GM21367 (cell line): ENCODE measurements around the gene SARDH.
"Not testable (repeated sequence)": the region's sequence is repeated elsewhere in the genome, so short reads cannot be mapped to it uniquely, and the experiment has no call there.

Experiments
- ATAC-seq: cut with Tn5 transposase; IDR thresholded peaks from one replicate; pipeline ENCODE4 v1.9.1; 2021; ENCODE audit not compliant: unreplicated experiment

SARDH gene

DNA sequence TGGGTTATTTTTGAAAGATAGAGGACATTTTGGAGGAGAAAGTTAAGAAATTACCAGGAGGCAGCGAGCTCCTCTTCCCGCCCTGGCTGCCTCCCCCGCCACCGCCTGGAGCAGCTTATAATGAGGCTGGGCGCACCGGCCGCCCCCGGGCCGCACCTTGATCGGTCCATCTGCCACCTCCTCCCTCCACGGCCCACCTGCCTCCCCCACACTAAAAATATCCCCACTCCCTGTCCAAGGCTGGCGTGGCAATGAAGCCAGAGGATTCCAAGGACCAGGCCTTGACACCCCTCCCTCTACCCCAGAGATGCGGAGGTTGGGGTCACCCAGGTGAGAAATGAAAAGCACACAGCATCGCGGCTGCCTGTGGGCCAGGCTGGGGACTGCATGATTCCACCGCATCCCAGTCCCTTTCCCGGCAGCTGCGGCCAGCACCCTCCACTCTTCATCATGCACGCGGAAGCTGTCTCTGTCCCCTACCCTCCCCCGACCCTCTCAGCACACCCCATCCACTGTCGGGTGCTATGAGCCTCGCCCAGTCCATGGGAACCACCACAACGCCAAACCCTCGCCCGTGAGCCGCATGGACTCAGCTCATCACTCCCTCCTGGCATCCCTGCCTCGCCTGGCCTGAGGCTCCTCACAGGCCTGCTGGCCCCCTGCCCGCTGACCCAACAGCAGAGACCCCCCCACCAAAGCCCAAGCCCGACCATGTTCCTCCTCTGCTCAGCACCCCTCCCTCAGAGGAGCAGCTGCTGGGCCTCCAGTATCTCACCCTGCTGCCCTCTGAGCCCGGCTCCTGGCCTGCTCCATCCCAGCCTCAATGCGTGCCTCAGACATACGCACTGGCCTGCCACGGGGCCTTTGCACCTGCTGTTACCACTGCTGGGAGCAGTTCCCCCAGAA lies 50.0 kb downstream of the SARDH start:
- ATAC-seq: no peak

DNA sequence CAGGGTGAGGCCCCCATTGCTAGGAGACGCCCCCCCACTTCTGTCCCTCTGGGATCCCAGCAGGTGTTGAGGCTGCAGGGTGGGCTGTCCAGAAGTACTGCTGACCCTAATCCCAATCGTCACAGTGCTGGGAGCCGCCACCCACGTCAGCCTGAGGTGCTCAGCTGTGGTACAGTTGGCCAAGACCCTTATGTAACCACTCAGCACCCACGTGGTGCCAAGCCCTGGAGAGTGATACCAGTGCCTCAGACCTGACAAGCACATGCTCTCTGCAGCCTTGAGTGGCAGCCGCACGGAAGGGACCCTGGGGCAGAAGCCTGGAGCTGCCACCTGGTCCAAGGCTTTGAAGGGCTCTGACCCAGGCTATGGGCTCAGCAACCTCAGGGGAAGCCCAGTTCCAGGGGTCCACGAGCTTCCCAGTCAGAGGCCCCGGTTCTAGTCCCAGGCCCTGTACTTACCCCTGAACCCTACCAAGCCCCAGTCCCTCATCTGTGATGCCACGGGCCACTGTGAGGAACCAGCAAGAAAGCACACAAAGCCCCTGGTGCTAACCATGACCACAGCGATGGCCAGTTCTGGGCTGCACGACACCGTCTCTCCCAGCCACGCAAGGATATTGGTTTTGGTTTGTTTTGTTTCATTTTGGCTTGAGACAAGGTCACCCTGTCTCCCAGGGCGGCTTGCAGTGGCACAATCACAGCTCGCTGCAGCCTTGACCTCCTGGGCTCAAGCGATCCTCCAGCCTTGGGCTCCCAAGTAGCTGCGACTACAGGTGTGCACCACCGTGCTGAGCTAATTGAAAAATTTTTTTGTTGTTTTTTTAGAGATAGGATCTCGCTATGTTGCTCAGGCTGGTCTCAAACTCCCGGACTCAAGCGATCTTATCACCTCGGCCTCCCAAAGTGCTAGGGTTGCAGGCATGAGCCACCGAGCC lies 51.2 kb downstream of the SARDH start:
- ATAC-seq: no peak

DNA sequence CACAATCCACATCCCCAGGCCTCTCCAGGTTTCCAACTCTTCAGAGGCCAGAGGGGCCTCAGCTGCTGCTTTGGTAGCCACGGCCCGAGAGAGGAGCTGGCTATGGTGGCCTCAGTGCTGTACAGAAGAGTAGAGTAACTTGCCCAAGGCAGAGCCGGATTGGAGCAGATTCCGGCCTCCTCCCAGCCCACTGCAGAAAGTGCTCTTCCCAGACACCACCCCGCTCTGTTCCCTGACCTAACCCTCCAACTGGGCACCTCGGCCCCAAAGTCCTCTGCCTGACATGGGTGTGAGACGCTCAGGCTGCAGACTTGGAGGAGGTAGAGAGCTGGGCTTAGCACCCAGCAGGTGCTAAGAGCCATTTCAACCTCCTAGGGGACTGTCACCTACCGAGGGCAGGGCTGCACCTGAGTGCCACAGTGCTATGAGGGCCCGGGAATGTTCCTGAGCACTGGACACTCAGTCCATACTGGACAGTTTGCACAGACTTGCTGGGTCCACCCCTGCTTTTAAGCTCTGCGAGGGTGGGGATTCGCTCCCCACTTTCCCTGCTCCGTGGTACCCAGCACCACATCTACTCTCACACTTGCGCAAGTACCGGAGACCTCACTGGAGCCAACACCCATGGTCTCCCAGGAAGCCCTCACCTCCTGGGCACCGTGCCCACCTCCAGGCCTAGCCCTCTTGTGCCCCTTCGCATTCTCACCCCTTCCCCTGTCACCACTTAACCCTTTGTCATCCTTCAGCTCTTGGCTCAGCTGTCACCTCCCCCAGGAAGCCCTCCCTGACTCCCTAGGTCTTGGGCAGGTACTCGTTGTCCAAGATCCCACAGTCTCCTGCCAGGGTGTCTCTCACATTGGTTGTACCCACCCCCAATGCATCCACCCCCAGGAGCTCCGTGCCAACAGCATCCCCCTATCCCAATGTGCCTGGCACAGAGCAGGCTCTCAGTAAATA lies 52.2 kb downstream of the SARDH start:
- no peak for ATAC-seq

DNA sequence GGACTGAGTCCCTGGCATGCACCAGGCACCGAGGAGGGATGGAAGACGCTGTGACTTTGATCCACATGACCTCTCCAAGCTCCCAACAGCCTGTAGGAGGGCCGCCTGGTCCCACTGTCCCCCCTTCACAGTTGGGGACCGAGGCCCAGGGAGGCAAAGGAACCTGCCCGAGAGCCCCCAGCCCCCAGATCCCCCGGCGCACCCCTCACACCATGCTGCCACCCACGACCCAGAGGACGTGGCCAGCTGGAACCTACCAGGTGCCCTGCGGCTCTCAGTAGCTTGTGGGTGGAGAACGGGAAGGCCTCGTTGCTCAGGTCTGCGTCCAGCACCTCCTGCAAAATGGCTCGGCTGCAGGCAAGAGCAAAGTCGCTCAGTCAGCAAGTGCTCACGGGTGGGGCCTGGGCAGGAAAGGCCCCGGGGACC lies 53.2 kb downstream of the SARDH start:
- no peak for ATAC-seq

DNA sequence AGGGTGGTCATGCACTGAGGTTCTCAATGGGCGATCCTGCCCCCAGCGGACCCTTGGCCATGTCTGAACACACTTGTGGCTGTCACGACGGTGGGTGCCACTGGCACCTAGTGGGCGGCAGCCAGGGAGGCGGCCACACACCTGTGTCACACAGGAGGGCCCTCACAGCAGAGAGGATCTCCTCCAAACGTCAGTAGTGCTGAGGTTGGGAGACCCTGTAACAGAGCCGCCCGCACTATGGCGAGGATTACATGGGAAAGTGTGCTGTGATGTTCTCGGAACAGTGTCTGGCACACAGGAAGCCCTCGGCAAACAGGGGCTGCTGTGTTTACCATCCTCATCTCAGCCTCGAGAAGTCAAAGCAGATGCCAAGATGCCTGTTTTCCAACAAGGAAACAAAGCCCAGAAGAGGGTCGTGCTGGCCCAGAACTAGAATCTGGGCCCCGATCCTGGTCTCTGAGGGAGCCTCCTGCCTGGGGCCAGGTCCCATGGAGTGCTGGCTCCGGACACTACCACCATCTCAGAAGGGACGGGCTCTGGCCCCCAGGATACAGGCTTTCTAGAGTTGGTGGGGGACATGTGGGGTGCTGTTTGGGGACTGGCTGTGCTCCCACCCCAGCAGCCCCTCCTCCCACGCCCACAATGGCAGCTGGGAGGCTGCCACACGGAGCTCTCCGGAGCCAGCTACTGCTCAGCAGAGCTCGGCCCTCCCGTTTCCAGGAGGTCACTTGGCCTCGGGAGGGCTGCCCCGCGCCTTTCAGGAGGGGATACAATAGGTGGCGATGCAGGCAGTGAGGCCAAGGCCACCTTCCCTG lies 53.8 kb downstream of the SARDH start:
- no peak for ATAC-seq

GRCh38 chr9:133683586-133684120 lies 54.5 kb downstream of the SARDH start:
- no peak for ATAC-seq

- no peak for ATAC-seq
Observed at GRCh38 chr9:133682818-133683585, 55.1 kb downstream of the SARDH start.

GRCh38 chr9:133681658-133682306 lies 56.4 kb downstream of the SARDH start:
- no peak for ATAC-seq

DNA sequence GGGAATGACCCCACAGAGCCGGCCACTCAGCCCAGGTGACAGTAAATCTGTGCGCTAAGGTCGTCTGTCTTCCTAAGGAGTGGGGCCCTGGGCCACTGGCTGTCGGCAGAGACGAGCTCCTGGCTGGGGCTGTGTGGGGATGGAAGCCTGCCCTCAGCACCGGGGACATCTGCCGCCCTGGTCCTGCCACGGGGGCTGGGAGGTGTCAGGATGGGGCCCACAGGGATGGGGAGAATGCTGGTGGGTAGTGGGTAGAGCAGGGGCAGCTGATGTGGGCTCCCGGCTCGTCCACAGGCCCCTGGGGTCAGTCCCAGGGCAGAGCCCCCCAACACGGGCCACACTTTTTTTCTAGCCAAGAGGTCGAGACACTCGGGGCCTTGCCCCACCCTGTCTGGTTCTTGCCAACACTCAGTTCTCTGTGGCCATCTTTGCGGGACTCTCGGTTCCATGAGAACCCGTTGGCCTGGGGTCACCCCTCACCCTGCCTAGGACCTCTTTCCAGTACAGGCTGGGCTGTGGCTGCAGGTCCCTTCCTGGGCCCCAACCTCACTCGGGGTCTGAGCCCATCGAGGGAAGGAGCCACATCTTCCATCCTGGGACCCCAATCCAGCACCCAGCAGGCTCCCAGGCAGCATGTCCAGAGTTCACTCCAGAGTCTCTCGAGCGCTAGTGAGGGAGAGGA lies 57.0 kb downstream of the SARDH start:
- ATAC-seq: no peak

- ATAC-seq: no peak
Observed at GRCh38 chr9:133680250-133680975, 57.7 kb downstream of the SARDH start.

DNA sequence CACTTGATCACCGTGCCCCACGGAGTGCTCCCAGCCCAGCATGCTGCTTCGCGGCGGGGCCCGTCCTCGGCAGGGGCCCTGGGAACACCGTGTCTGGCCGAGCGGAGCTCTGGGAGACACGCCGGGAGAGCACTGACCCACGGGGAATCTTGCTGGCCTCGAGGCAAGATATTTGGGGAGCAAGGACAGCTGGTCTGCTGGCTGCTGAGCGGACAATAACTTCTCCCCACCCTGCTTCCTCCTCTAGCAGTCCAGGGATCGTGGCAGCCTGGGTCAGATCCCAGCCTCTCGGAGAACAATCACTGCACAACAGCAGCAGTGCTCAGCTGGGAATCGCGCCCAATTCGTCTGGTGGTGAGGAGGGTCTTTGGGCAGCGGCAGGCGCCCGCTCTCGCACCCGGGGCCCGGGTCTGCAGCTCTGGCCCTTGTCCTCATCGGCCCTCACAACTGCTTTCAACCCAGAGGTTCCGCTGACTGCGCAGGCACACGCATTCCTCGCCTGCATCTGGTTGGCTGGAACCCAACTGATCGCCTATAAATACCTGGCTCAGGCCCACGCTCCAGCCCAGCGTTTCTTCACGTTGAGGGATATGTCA lies 58.6 kb downstream of the SARDH start:
- ATAC-seq: no peak

DNA sequence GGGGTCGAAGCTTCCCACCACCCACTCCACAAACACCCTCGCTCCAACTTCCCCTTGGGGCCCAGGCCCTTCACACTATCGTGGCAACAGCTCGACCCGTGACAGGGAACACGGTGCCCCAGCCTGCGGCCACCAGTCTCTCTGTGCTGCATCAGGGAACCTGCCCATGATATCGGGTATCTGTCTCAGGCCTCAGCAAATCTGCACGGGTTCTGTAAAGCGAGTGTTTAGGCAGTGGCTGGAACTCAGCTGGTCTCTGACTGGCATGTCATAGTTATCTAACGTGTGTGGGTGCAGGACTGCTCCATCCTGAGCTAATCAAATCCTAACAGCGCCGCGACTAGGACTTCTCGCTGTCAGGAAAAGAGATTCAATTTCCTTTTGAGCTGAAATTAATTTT lies 59.1 kb downstream of the SARDH start:
- no peak for ATAC-seq

DNA sequence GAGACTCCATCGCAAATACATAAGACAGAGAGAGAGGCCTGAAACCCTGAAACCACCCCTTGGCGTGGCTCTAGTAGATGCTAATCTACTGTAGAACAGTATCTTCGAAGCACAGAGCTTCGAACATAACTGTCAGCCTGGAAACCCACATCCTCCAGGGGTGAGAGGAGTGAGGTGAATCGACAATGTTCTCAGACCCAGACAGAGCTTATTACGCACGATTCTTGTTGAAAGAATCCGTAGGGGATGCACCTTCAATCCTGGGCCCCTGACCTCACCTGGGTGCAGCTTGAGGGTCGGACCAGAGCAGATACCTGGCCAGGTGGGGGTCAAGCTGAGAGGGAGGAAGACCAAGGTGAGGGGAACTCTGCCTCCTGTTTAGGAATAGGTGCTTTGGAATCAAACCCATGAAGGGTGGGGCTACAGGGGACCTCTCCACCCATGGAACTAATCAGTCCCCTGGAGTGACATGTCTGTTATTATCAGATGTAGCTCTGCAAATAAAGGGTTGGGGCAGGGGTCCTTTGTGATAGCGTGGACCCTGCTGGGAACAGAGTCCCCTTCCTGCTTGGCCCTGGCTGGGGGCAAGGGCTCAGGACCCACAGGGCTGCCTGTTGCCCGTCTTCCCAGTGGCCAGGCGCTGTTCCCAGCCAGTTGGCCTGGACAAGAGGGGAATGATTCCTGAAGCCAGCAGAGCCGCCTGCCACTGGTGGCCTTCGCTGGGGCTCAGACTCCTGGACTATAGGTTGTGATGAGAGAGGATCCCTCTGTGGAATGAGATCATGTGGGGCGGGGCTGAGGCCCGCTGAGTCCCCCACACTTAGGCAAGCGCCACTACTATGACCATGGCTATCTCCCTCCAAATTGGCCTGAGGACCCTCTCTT lies 60.8 kb downstream of the SARDH start:
- ATAC-seq: no peak

DNA sequence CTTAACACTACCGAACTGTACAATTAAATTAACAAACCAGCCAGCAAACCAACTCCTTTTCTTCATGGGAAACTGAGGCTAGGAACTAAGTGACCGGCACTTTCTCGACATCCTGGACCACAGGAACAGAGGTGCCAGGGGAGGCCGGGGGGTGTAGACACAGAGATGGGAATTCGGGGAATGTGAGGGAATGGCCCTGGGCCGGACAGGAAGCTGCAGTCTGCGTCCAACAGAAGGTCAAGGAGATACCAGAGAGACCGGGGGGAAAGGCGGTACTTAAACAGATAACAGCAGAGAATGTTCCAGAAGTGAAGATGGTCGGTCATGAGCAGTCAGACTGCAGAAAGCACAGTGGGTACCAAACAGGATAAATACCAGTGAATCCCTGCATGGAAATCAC lies 61.7 kb downstream of the SARDH start:
- ATAC-seq: no peak

- not testable (repeated sequence) for ATAC-seq
Observed at GRCh38 chr9:133675796-133676195, 62.4 kb downstream of the SARDH start.

GRCh38 chr9:133674091-133674490 lies 64.1 kb downstream of the SARDH start:
- no peak for ATAC-seq
